Measurements from ENCODE around the gene TMEM108.
A peak's percentile ranks its signal among the peaks of the same experiment; 100 is the strongest.

TMEM108 gene

GRCh38 chr3:133117342-133117741, 79.2 kb downstream of the TMEM108 start:
- no peak for DNase-seq (ENCODE audit: low read depth)

GRCh38 chr3:133119176-133119575, 81.0 kb downstream of the TMEM108 start:
- no peak for DNase-seq (ENCODE audit: low read depth)

GRCh38 chr3:133121450-133121849, 83.3 kb downstream of the TMEM108 start:
- no peak for DNase-seq (ENCODE audit: low read depth)

DNA sequence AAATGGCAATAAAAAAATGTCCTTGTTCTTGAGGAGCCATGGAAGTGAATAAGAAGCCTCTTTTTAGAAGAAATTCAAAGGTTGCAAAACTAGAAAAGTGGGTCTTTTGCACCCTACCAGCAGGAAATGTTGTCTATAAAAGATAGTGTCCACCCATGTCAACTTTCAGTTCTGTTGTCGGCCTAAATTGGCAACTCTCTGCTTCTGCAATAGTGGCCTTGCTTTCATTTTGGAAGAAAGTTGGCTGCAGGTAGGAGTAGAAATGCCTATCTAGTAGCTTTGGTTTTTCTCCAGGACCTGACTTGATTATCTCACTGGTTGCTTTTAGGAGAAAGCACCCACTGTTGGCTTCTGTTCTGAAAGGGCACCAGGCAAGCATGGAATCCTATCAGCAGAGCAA, 85.4 kb downstream of the TMEM108 start:
- no peak for DNase-seq (ENCODE audit: low read depth)

- no peak for DNase-seq (ENCODE audit: low read depth)
These were observed 86.3 kb downstream of the TMEM108 start for GRCh38 chr3:133124511-133124910.

- no peak for DNase-seq (ENCODE audit: low read depth)
These were observed 87.0 kb downstream of the TMEM108 start for GRCh38 chr3:133125171-133125570.

DNA sequence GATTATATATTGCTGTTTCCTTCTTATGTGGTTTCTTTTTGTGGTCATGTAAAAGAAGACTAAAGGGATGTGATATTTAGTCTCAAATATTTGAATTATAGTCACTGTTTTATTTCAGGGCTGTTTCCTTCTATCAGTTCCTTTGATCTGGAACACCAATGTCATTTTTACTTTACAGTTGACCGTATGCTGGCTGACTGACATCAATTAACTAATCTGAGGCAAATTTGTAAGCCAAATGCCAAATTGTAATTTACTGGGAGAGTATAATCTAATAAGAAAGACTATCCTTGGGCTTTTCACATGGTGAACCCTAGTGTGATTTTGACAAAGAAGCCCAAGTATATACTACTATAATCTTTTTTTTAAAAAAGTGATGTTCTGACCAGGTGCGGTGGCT, 87.6 kb downstream of the TMEM108 start:
- DNase-seq (ENCODE audit: low read depth) = no peak

GRCh38 chr3:133127381-133127780, 89.2 kb downstream of the TMEM108 start:
- no peak for DNase-seq (ENCODE audit: low read depth)

GRCh38 chr3:133130168-133130567, 92.0 kb downstream of the TMEM108 start:
- peak; percentile 24 for DNase-seq (ENCODE audit: low read depth)

- no peak for DNase-seq (ENCODE audit: low read depth)
These were observed 97.1 kb downstream of the TMEM108 start for GRCh38 chr3:133135306-133135705.

- peak; percentile 21 for DNase-seq (ENCODE audit: low read depth)
These were observed 98.2 kb downstream of the TMEM108 start for GRCh38 chr3:133136114-133137041.

DNA sequence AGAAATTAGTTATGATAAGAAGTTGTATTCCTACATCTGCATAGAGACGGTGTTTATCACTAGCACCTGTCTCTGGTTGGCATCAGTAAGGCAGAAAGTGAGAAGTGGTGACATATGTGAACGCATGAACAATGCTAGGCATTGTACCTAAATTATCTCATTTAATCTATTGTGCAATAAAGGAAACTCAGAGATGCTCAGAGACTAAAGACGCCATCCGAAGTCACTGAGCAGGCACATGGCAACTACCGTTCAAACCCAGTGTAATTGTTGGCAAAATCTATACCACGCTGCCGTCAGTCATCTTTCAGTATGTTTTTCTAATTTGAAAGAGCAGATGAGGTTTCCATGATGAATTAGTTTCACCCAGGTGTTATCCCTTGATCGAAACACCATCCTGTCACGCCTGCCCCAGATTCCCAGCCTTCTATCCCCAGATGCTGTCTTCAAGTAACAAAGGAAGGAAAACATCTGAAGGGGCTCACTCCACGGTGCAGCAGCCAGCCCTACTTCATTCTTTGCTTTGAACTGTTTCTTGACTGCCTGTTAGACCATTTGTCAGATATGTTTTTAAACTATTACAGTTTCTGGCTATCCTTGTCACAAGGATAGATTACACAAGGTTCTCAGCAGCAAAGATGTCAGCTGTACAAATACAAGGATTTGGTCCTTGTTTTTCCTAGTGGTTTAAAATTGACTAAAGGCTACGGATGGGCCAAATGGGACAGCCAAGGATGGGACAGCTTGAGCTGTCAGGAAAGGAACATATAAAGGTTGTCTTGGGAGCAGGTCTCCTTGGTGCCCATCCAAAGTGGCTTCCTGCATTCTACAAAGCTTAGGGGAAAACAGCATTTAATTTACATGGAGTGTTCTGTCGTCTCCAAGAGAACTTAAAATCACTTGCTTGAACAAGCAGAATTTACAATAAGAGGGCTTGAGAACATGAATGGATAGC, 99.1 kb downstream of the TMEM108 start:
- no peak for DNase-seq (ENCODE audit: low read depth)

- no peak for DNase-seq (ENCODE audit: low read depth)
These were observed 99.8 kb downstream of the TMEM108 start for GRCh38 chr3:133138017-133138416.

- DNase-seq (ENCODE audit: low read depth) = no peak
These were observed 113.9 kb downstream of the TMEM108 start for GRCh38 chr3:133152056-133152455.

GRCh38 chr3:133152681-133153220, 114.6 kb downstream of the TMEM108 start:
- no peak for DNase-seq (ENCODE audit: low read depth)

- no peak for DNase-seq (ENCODE audit: low read depth)
These were observed 115.2 kb downstream of the TMEM108 start for GRCh38 chr3:133153382-133153781.

- DNase-seq (ENCODE audit: low read depth) = no peak
These were observed 119.5 kb downstream of the TMEM108 start for GRCh38 chr3:133157716-133158115.

DNA sequence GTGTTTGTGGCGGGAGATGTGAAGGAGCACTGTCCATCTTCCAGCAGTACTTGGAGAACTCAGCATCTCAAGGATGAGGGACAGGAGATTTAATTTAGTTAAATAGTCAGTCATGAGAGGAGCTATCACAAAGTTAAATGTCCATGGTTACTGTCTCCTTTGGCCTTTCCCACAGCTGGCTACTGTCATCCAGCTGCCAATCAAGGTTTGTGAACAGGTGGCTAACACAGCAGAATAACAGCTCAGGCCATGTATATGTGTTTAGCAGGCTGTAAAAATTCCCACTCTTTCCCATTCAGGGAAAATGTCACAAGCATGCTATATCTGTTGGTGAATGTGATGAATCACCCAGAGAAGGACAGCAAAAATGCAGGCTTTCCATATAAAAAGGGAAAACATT, 120.5 kb downstream of the TMEM108 start:
- DNase-seq (ENCODE audit: low read depth) = no peak

DNA sequence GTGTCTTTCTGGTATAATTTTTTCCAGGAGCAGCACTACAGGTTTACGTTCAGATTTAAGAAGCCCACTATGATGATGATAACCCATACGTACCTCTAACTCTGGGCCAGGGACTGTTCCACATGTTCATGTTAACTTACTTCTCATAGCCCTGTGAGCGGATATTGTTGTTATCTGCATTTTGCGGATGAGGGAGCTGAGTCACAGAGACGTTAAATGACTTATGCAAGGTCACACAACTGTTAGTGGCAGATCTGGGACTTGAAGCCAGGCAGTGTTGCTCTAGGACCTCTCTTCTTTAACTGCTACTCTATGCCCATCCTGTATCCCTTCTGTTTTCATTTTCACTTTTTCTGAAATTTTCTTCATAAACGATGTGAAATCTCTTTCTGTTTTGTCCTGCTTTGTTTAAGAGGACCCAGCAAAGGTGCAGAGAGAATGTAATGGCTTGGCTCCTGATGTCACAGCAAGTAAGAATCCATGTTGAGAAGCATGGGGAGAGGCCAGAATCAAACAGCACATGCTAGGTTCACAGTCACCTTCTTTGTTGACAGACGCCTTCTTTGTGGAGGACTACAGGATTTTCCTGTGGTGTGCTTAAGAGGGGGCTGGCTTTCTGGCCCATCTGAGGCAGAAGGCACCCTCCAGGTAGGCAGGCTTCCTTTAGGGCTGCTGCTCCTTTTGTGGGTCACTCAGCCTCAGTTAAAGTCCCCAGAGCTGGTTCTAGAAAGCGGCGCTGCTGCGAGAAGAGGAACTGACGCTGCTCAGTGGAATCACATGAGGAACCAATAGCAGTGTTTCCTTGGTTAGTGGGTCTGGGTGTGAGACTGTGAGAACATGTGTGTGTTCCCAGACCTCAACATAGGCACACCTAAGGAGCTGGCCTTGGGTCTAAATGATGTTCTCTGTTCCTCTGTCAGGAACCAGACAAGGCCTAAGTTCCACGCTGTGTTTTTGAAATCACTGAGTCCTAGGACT, 121.6 kb downstream of the TMEM108 start:
- no peak for DNase-seq (ENCODE audit: low read depth)

DNA sequence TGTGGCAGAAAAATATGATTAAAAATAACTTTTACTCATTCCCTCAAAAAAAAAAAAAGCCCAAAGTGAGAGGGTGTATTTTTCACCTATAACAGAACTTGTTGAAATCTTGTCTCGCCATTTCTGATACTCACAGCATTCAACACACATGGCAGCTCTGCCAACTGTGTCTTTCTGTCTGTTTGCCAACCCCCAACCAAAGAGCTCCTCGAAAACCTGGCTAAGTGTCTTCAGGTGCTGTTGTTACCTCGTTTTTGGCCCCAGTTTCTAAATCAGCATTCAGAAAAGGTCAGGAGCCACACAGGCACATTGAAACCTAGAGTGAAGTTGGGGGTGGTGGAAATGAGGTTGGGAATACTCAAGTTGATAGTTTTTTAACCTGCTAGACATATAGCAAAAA, 123.5 kb downstream of the TMEM108 start:
- DNase-seq (ENCODE audit: low read depth) = no peak

DNA sequence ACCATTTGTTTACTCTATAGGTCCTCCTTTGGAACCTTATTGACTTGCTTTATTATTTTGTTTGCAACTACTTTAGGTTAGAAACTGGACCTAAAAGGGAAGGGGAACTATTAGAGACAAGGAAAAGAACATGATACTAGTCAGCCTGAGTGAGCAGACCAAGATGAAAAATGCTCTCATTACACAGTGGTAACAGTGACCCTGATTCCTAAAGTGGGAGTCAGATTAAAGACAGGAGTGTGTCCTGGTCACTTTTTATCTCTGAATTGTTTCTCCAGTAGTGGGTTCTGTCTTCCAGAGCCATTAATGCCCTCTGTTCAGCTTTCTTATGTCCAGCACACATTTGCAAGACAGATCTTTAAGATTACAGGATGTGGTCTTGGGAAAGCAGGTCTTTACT, 124.1 kb downstream of the TMEM108 start:
- DNase-seq (ENCODE audit: low read depth) = no peak
